Neural progenitor cell (in vitro differentiated cells): ENCODE measurements around the gene SH3PXD2B.

Experiments used
- EZH2 ChIP-seq: fragments of 200-600 bp; sonication (generic); IDR thresholded peaks from 2 replicates; pipeline ENCODE4 v1.6.1; 2017; ENCODE audit warnings: antibody characterized with exemption, mild to moderate bottlenecking, moderate library complexity
- TF ChIP-seq, protein P1 (sequence below): fragments of 200-600 bp; sonication (generic); IDR thresholded peaks from 2 replicates; pipeline ENCODE4 v1.5.1; 2017; ENCODE audit warnings: antibody characterized with exemption, mild to moderate bottlenecking

DNA sequence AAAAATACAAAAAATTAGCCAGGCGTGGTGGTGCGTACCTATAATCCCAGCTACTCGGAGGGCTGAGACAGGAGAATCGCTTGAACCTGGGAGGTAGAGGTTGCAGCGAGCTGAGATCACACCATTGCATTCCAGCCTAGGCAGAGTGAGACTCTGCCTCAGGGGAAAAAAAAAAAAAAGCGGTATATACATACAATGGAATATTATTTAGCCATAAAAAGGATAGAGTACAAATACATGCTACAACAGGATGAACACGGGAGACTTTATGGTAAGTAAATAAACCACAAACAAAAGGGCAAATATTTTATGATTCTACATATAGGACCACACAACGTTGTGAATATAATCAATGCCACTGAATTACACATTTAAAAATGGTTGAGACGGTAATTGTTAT is 176.0 kb downstream of the SH3PXD2B start:
- TF ChIP-seq, protein P1, sequence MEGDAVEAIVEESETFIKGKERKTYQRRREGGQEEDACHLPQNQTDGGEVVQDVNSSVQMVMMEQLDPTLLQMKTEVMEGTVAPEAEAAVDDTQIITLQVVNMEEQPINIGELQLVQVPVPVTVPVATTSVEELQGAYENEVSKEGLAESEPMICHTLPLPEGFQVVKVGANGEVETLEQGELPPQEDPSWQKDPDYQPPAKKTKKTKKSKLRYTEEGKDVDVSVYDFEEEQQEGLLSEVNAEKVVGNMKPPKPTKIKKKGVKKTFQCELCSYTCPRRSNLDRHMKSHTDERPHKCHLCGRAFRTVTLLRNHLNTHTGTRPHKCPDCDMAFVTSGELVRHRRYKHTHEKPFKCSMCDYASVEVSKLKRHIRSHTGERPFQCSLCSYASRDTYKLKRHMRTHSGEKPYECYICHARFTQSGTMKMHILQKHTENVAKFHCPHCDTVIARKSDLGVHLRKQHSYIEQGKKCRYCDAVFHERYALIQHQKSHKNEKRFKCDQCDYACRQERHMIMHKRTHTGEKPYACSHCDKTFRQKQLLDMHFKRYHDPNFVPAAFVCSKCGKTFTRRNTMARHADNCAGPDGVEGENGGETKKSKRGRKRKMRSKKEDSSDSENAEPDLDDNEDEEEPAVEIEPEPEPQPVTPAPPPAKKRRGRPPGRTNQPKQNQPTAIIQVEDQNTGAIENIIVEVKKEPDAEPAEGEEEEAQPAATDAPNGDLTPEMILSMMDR = no peak
- no peak for TF ChIP-seq EZH2
